Effector CD8-positive, alpha-beta T cell (primary cell): ENCODE measurements around the gene WIPI1.
"Not testable (repeated sequence)": the region's sequence is repeated elsewhere in the genome, so short reads cannot be mapped to it uniquely, and the experiment has no call there.

Experiments
- DNase-seq: peaks from one replicate; lab custom pipeline; 2025; lab: John Stamatoyannopoulos, UW

WIPI1 gene

DNA sequence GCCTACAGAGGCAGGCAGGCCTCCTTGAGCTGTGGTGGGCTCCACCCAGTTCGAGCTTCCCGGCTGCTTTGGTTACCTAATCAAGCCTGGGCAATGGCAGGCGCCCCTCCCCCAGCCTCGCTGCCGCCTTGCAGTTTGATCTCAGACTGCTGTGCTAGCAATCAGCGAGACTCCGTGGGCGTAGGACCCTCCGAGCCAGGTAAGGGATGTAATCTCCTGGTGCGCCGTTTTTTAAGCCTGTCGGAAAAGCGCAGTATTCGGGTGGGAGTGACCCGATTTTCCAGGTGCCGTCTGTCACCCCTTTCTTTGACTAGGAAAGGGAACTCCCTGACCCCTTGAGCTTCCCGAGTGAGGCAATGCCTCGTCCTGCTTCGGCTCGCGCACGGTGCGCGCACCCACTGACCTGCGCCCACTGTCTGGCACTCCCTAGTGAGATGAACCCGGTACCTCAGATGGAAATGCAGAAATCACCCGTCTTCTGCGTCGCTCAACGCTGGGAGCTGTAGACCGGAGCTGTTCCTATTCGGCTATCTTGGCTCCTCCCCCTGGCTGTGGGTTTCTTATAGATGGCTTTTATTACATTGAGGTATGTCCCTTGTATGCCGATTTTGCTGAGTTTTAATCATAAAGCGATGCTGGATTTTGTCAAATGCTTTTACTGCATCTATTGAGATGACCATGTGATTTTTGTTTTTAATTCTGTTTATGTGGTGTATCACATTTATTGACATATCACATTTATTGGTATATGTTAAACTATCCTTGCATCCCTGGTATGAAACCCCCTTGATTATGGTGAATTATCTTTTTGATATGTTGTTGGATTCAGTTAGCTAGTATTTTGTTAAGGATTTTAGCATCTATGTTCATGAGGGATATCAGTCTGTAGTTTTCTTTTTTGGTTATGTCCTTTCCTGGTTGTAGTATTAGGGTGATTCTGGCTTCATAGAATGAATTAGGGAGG is 43.4 kb downstream of the WIPI1 start:
- not testable (repeated sequence) for DNase-seq

DNA sequence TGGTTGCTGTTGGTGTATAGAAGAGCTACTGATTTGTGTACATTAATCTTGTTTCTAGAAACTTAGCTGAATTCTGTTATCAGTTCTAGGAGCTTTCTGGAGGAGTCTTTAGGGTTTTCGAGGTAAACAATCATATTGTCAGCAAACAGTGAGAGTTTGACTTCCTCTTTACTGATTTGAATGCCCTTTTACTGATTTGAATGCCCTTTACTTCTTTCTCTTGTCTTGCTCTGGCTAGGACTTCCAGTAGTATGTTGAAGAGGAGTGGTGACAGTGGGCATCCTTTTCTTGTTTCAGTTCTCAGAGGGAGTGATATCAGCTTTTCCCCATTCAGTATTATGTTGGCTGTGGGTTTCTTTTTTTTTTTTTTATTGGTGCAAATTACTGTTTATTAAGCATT is 49.6 kb downstream of the WIPI1 start:
- not testable (repeated sequence) for DNase-seq

GRCh38 chr17:68403837-68404236 is 53.5 kb downstream of the WIPI1 start:
- DNase-seq: not testable (repeated sequence)

GRCh38 chr17:68403122-68403521 is 54.2 kb downstream of the WIPI1 start:
- DNase-seq: no peak

DNA sequence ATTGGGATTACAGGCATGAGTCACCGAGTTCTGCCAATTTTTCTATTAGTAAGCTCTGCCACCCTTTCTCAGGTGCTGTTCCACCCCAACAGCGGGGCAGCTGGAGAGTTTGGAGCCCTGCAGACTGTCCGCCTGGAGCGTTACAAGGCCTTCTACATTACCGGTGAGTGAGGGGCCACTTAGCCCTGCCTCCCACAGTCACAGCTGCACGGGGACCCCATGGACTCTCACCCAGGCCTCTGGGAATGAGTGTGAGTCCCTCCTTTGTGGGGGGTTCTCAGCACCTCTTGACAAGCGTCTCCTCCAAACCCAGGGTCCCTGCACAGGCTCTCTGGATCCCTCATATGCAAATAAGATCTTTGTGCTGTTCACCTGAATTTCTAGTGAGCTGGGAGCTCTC is 56.0 kb downstream of the WIPI1 start:
- DNase-seq: no peak

DNA sequence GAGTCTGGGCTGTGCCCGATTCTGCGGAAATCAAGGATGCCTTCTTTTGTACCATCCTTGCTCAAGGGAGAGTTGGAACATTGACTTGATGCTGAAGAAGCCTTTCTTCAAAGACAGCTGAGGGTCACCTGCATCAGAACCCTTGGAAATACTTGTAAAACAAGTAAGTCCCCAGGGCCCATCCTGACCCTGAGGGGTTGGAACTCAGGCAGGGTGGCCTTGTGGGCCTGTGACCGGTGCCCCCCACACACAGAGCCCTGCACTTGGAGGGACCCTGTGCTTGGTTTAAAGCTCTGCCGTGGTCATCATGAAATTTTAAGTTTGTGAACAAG is 56.9 kb downstream of the WIPI1 start:
- no peak for DNase-seq

DNA sequence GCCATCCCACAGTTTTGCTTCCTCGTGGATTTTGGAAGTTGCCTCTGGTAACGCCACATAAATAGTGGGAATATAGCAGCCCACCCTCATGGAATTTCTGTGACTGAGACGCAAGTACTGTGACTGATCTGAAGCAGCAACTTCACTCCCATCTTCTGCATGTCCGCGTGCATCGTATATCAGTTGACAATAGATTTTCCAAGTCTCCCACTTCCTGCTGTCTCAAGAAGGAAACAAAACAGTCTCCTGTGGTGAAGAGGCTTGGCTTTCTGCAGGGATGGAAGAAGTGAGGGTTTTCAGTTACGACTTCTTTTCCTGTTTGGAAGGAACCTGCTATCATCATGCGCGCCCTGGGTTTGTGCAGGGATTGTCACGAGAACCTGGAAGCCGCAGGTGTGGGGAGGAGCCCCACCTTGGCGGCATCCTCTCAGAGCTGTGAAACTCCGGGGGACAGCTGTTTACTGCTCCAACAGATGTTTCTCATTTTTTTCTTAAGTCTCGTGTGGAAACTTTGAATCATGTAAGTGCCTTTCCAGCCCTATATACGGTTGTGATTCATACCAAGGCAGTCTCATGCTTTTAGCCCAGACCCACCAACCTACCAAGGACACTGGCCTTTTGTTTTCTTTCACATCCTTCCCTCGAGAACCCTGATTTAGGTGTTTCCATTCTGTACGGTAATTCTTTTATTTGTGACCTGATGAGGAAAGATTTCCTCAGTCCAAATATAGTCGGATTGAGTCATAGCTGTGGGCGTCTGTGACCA is 57.5 kb downstream of the WIPI1 start:
- no peak for DNase-seq

- DNase-seq: no peak
Observed at GRCh38 chr17:68398691-68399637, 58.3 kb downstream of the WIPI1 start.

DNA sequence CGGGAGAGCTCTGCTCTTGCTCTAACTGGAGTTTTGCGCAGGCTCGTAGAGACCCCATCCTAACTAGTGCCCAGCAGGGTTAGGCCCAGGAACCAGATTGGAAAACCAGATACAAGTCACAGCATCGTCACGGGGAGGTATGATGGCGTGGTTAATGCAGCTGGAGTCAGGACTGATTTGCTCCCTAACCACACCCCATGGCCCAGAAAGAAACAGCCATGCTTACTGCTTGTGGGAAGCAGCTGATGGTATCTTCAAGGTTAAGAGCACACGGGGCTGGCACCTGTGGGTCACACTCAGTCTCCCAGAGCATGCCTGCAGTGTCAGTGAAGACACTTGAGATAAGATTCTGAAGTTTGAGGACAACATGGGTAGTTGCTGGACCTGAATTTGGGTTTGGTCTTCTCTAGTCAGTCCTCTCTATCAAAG is 60.2 kb downstream of the WIPI1 start:
- no peak for DNase-seq

GRCh38 chr17:68396226-68397107 is 60.8 kb downstream of the WIPI1 start:
- no peak for DNase-seq

DNA sequence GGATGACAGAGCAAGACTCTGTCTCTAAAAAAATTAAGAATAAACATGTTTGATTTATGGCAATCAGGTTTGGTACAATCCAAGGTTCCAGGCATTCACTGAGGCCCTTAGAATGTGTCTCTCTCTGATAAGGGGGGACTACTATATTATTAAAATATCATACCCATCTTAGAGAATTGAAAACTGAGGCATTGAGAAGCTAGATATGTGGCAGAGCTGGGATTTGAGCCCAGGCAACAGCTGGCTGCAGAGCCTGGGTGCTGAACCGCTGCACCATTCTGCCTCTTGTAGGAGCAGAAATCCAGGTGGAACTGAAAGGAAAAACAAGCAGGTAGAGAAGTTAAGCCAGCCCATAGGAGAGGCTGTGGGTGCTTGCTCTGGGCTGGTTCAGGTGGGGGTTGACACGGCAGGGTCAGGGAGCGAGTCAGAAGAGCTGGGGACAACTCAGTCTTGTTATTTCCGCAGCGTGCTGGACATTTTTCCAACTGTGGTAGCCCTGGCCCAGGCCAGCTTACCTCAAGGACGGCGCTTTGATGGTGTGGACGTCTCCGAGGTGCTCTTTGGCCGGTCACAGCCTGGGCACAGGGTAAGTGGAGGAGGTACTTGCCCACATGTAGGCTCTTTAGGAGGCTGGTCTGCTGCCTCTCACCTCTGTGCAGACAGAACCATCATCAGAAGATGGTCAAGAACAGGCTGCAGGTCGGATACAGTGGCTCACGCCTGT is 62.5 kb downstream of the WIPI1 start:
- no peak for DNase-seq

DNA sequence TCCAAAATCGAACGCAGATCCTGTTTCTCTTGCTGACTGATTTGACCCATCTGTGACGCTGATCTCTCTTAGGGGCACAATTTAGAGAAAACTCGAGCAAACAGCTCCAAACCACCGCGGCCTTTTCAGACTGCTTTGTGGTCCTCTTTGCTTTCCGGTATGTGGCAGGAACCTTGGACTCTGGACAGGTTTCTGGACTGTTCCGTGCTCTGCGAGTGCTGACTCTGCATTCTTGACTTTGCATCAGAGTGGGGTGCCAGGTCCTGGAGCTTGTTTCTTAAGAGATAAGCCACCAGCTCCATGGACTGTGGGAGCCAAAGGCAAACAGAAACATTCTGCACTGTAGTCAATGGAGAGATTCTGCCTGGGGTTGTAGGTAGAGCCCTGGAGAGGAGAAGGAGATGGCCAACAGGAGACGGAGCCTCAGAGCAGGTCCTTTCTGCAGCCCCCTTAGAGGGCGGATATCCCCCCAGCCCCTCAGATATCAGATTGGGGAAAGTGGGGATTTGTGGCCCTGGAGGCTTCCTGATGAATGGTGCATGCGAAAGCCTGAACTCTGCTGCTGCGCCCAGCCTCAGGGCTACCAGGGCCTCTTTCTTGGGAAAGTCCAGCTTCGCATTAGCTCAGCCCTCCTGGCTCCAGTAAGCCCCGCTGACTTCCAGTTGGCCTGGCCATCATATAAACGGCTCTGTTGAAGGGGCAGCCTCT is 65.6 kb downstream of the WIPI1 start:
- no peak for DNase-seq

DNA sequence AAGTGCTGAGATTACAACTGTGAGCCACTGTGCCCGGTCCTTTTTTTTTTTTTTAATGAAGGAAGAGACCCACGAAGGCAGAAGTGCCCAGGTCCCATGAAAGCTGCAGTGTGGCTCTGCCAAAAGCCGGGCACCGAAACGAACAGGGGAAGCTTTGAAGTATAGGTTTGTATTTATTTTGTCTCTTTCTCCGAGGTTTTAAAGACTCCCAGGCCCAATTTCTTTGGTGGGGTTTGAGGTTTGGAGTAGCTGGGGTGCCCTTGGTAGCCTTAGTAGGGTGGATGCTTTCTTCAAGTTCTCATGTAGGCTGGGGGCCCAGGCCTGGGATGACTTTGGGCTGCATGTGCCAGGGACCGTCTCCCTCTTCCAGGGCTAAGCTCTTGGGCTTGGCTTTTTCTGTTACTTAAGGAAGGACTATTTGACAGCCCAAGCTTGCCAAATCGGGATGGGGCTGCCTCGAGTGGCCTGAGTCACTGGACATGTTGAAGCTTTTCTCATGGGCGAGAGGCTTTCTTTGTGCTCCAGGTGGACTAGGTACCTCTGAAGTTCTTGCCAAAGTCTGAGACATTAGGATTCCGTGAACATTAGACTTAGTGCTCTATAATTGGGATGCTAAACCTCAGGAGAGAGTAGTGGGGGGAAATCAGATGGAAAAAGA is 66.3 kb downstream of the WIPI1 start:
- DNase-seq: no peak

GRCh38 chr17:68389041-68389440 is 68.3 kb downstream of the WIPI1 start:
- no peak for DNase-seq

- no peak for DNase-seq
Observed at GRCh38 chr17:68387435-68388218, 69.7 kb downstream of the WIPI1 start.

DNA sequence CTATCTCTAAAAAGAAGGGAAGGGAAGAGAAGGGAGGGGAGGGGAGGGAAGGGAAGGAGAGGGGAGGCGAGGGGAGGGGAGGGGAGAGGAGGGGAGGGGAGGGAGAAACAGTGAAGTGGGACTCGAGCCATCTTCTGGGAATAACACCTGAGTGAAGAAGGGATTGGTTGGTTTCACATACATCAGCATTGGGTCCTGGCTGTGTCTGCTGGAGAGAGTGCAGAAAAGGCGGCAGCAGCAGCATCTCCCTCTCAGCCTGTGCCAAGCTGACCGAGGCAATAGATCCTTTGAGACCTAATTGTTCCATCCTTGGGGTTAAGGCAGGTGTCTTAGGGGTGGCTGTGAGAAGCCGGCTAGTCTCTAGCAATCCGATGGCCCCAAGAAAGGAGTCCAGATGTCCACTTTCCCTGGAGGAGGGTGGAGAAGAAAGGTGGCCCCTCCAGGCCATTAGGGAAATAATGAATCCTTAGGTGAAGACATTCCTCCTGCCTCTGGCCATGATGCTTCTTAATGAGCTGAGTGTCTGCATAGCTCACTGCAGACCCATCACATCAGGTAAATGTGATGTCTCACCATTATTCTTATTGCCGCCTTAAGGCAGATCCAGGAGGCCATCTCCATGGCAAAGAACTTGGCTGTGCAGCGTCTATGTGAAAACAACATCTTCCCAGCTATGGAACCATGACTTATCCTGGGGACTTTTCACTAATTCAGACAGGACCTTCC is 71.6 kb downstream of the WIPI1 start:
- no peak for DNase-seq

DNA sequence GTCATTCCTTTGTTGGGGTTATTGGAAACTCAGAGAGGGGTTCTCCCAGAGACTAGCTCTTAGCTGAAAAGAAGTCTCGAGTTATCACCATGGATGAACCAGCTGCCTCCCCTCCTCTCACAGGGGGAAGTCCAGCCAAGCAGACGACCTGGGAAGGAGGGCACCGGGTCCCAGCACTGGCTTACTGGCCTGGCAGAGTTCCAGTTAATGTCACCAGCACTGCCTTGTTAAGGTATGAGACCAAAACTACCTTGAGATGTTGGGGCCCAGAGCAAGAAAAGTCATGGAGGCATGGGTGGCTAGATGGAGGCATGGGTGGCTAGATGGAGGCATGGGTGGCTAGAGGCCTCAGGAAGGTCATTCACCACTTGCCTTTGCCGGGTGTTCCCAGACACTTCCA is 72.4 kb downstream of the WIPI1 start:
- DNase-seq: no peak

GRCh38 chr17:68384471-68384870 is 72.8 kb downstream of the WIPI1 start:
- no peak for DNase-seq
